Ramos (cell line): ENCODE measurements around the gene RAB42.
"Not testable (repeated sequence)": the region's sequence is repeated elsewhere in the genome, so short reads cannot be mapped to it uniquely, and the experiment has no call there.

Source experiments
- in situ Hi-C: fragments of 300-500 bp; cut with MboI; formaldehyde crosslinking; loops from one replicate; pipeline ENCODE4 v1.14.3; 2022; ENCODE audit warnings: low sequenced_read_pairs; ENCODE audit not compliant: unreplicated experiment

The RAB42 gene

GRCh38 chr1:28582248-28582615 lies 9.8 kb upstream of the RAB42 start:
- in situ Hi-C loops, result no loop called here

GRCh38 chr1:28586585-28587391 lies 5.3 kb upstream of the RAB42 start:
- in situ Hi-C loops, result not testable (repeated sequence)

GRCh38 chr1:28592321-28593071 lies 431 bp downstream of the RAB42 start:
- in situ Hi-C loops, result no loop called here

GRCh38 chr1:28593988-28594356 lies 1.9 kb downstream of the RAB42 start:
- in situ Hi-C loops, result not testable (repeated sequence)

- in situ Hi-C loops, result not testable (repeated sequence)
These were observed 2.8 kb downstream of the RAB42 start for GRCh38 chr1:28594686-28595411.

- in situ Hi-C loops, result no loop called here
These were observed 3.5 kb downstream of the RAB42 start for GRCh38 chr1:28595412-28596191.

GRCh38 chr1:28596276-28596675 lies 4.2 kb downstream of the RAB42 start:
- in situ Hi-C loops, result not testable (repeated sequence)

- in situ Hi-C loops, result no loop called here
These were observed 9.6 kb downstream of the RAB42 start for GRCh38 chr1:28601696-28602095.

- in situ Hi-C loops, result no loop called here
These were observed 10.7 kb downstream of the RAB42 start for GRCh38 chr1:28602536-28603439.

GRCh38 chr1:28604411-28604810 lies 12.3 kb downstream of the RAB42 start:
- in situ Hi-C loops, result no loop called here

- in situ Hi-C loops, result no loop called here
These were observed 12.9 kb downstream of the RAB42 start for GRCh38 chr1:28604962-28605361.

GRCh38 chr1:28606771-28607170 lies 14.7 kb downstream of the RAB42 start:
- in situ Hi-C loops, result no loop called here

GRCh38 chr1:28613175-28613574 lies 21.1 kb downstream of the RAB42 start:
- in situ Hi-C loops, result no loop called here

- in situ Hi-C loops, result no loop called here
These were observed 39.6 kb downstream of the RAB42 start for GRCh38 chr1:28631713-28632112.

- in situ Hi-C loops, result no loop called here
These were observed 40.5 kb downstream of the RAB42 start for GRCh38 chr1:28632560-28632959.

- in situ Hi-C loops, result loop anchor here (10.0 kb wide), 1 partner anchor 396 kb away; no protein-coding TSS in a partner anchor
These were observed 48.7 kb downstream of the RAB42 start for GRCh38 chr1:28640766-28641165.

GRCh38 chr1:28642056-28642846 lies 50.2 kb downstream of the RAB42 start:
- in situ Hi-C loops, result loop anchor here (10.0 kb wide), 1 partner anchor 397 kb away; no protein-coding TSS in a partner anchor
